Thoracic aorta (tissue), 2 donors: Measurements from ENCODE around the gene GALNT13. TPM values are rescaled to one million over a fixed set of nuclear protein-coding genes. Genes with fewer than 3 reads are reported as not detected.

Source experiments
- ATAC-seq: fragments of 150-250 bp; one replicate; pipeline ENCODE4 v1.8.0; 2017; ENCODE audit warnings: low read depth; ENCODE audit not compliant: insufficient number of reproducible peaks, low FRiP score
- DNase-seq: peaks from one replicate; pipeline ENCODE4 v3.0.0-alpha.2; 2020; ENCODE audit warnings: low spot score
- H3K27ac ChIP-seq, 2 donors: fragments of 200-600 bp; sonication (generic); 1 replicate in 1 of 2; 2 replicates in 1 of 2; pipeline ENCODE4 v1.5.1; 2016; ENCODE audit warnings: mild to moderate bottlenecking in 2 of 2, moderate library complexity in 2 of 2
- H3K27me3 ChIP-seq: fragments of 200-600 bp; sonication (generic); replicated peaks from 2 replicates; pipeline ENCODE4 v1.6.0; 2016; ENCODE audit warnings: mild to moderate bottlenecking; ENCODE audit not compliant: insufficient read depth
- H3K36me3 ChIP-seq: fragments of 200-600 bp; sonication (generic); one replicate; pipeline ENCODE4 v1.5.1; 2016
- H3K4me1 ChIP-seq, 2 donors: fragments of 200-600 bp; sonication (generic); 1 replicate in 1 of 2; 2 replicates in 1 of 2; pipeline versions ENCODE4 v1.5.1 to v1.6.0; 2016; ENCODE audit warnings: low read depth in 2 of 2, mild to moderate bottlenecking in 1 of 2; ENCODE audit not compliant: control insufficient read depth in 1 of 2
- H3K4me3 ChIP-seq: fragments of 200-600 bp; sonication (generic); 2 replicates; pipeline ENCODE4 v1.5.1; 2016; ENCODE audit warnings: mild to moderate bottlenecking
- H3K9me3 ChIP-seq: fragments of 200-600 bp; sonication (generic); 2 replicates; pipeline ENCODE4 v1.5.1; 2016
- CTCF ChIP-seq: fragments of 200-600 bp; sonication (generic); IDR thresholded peaks from one replicate; pipeline ENCODE4 v1.5.1; 2019; ENCODE audit warnings: antibody characterized with exemption
- total RNA-seq, 2 donors: library from RNA; depleted of rRNA; stranded (reverse); fragments of >200 nt; gene quantifications; one replicate each; pipeline versions ENCODE4 v1.1.0 to v1.2.3, GENCODE V29; 2016

The GALNT13 gene
- total RNA-seq, 2 donors from 2014 or later = 2.5 to 30.1 TPM

GRCh38 chr2:154455166-154455565 is 583.4 kb downstream of the GALNT13 start:
- Histone ChIP-seq H3K36me3 (no peaks in the 10 kb centered on the region), H3K9me3 (no peaks in the 10 kb centered on the region), H3K4me3 (peak overlapping the region; percentile 59), H3K4me1 (no peaks in the 10 kb centered on the region), H3K27ac (no peak overlapping the region), H3K27me3 (no peaks in the 10 kb centered on the region)
- ATAC-seq = no peak
- TF ChIP-seq CTCF = no peak
- no peak for DNase-seq

- no peaks in the 10 kb centered on the region for H3K9me3 ChIP-seq
- H3K27me3 ChIP-seq = no peaks in the 10 kb centered on the region
- no peak overlapping the region for H3K27ac ChIP-seq
- H3K36me3 ChIP-seq = no peaks in the 10 kb centered on the region
- ATAC-seq (no peak), DNase-seq (no peak)
- no peak for TF ChIP-seq CTCF
- H3K4me3 ChIP-seq = peak overlapping the region; percentile 59
- H3K4me1 ChIP-seq = no peaks in the 10 kb centered on the region
Observed at GRCh38 chr2:154455866-154456265, 584.1 kb downstream of the GALNT13 start.

- DNase-seq = no peak
- H3K9me3 ChIP-seq = no peaks in the 10 kb centered on the region
- no peaks in the 10 kb centered on the region for H3K4me1 ChIP-seq
- H3K4me3 ChIP-seq = no peak overlapping the region
- no peak overlapping the region for H3K27ac ChIP-seq
- no peaks in the 10 kb centered on the region for H3K36me3 ChIP-seq
- no peak for ATAC-seq
- TF ChIP-seq CTCF = no peak
- no peaks in the 10 kb centered on the region for H3K27me3 ChIP-seq
Observed at GRCh38 chr2:154457286-154457685, 585.6 kb downstream of the GALNT13 start.

GRCh38 chr2:154459286-154459685 is 587.6 kb downstream of the GALNT13 start:
- no peaks in the 10 kb centered on the region for H3K4me1 ChIP-seq
- DNase-seq (no peak), ATAC-seq (no peak)
- no peaks in the 10 kb centered on the region for H3K36me3 ChIP-seq
- H3K4me3 ChIP-seq = no peak overlapping the region
- no peaks in the 10 kb centered on the region for H3K9me3 ChIP-seq
- no peaks in the 10 kb centered on the region for H3K27me3 ChIP-seq
- TF ChIP-seq CTCF = no peak
- no peak overlapping the region for H3K27ac ChIP-seq

GRCh38 chr2:154462634-154463033 is 590.9 kb downstream of the GALNT13 start:
- Histone ChIP-seq H3K27ac (no peak overlapping the region), H3K27me3 (no peaks in the 10 kb centered on the region), H3K9me3 (no peaks in the 10 kb centered on the region), H3K4me3 (no peak overlapping the region), H3K4me1 (no peaks in the 10 kb centered on the region), H3K36me3 (no peaks in the 10 kb centered on the region)
- TF ChIP-seq CTCF = no peak
- ATAC-seq = no peak
- no peak for DNase-seq
